ENCODE data around the gene SCUBE1. TPM values are rescaled to one million over a fixed set of nuclear protein-coding genes. Genes with fewer than 3 reads are reported as not detected.

Gene SCUBE1
- total and polyA plus RNA-seq, 4 donors: 1.6 to 7.9 (median 5.0) TPM

GRCh38 chr22:43270314-43270908 is 72.8 kb downstream of the SCUBE1 start:
- ATAC-seq (ENCODE audit: insufficient read depth, low FRiP score): no peak
- H3K4me3 ChIP-seq: no peak overlapping the region
- 82 to 89% methylated on average over 13 of the region's 13 CpGs for WGBS, 2 donors
- H3K27ac ChIP-seq (ENCODE audit: low read depth in 1 of 2, low read length in 1 of 2): peak overlapping the region in 1 of 2 donors; percentile 28
- DNase-seq: no peak
- H3K36me3 ChIP-seq (ENCODE audit: control insufficient read depth in 4 of 4, insufficient read depth in 4 of 4, low read length in 4 of 4): no peaks in the 10 kb centered on the region
- H3K9ac ChIP-seq (ENCODE audit: insufficient read depth in 1 of 2, low read length in 2 of 2): no peak overlapping the region
- peaks cover 0 to 2% (median 0%) of the 10 kb centered on the region in 3 donors for H3K27me3 ChIP-seq (ENCODE audit: control insufficient read depth in 3 of 3, insufficient read depth in 3 of 3, low read length in 2 of 3)
- no peak for TF ChIP-seq CTCF (IDR thresholded peaks at IDR 0.05; ENCODE audit: control extremely low read depth, extremely low read depth)
- H3K4me1 ChIP-seq (ENCODE audit: control insufficient read depth in 5 of 5, insufficient read depth in 5 of 5, low read length in 5 of 5): peaks cover 0 to under 1% (median 0%) of the 10 kb centered on the region in 5 donors
- H3K9me3 ChIP-seq (ENCODE audit: control insufficient read depth in 4 of 4, insufficient read depth in 3 of 4, low read length in 3 of 4): no peaks in the 10 kb centered on the region

GRCh38 chr22:43269646-43270045 is 73.5 kb downstream of the SCUBE1 start:
- DNase-seq: no peak
- no peak for ATAC-seq (ENCODE audit: insufficient read depth, low FRiP score)
- H3K9ac ChIP-seq (ENCODE audit: insufficient read depth in 1 of 2, low read length in 2 of 2): no peak overlapping the region
- peaks cover 0 to 3% (median 0%) of the 10 kb centered on the region in 3 donors for H3K27me3 ChIP-seq (ENCODE audit: control insufficient read depth in 3 of 3, insufficient read depth in 3 of 3, low read length in 2 of 3)
- H3K27ac ChIP-seq (ENCODE audit: low read depth in 1 of 2, low read length in 1 of 2): no peak overlapping the region
- peaks cover 0 to 8% (median 3%) of the 10 kb centered on the region in 5 donors for H3K4me1 ChIP-seq (ENCODE audit: control insufficient read depth in 5 of 5, insufficient read depth in 5 of 5, low read length in 5 of 5)
- no peaks in the 10 kb centered on the region for H3K36me3 ChIP-seq (ENCODE audit: control insufficient read depth in 4 of 4, insufficient read depth in 4 of 4, low read length in 4 of 4)
- no peaks in the 10 kb centered on the region for H3K9me3 ChIP-seq (ENCODE audit: control insufficient read depth in 4 of 4, insufficient read depth in 3 of 4, low read length in 3 of 4)
- no peak overlapping the region for H3K4me3 ChIP-seq
- no peak for TF ChIP-seq CTCF (IDR thresholded peaks at IDR 0.05; ENCODE audit: control extremely low read depth, extremely low read depth)
- 84 to 85% methylated on average over 14 of the region's 14 CpGs for WGBS, 2 donors

GRCh38 chr22:43269246-43269645 is 73.9 kb downstream of the SCUBE1 start:
- WGBS, 2 donors: 76 to 85% methylated on average over 16 of the region's 16 CpGs
- Histone ChIP-seq H3K4me1 (ENCODE audit: control insufficient read depth in 5 of 5, insufficient read depth in 5 of 5, low read length in 5 of 5) (peaks cover under 1 to 12% (median 6%) of the 10 kb centered on the region in 5 donors), H3K9ac (ENCODE audit: insufficient read depth in 1 of 2, low read length in 2 of 2) (no peak overlapping the region), H3K36me3 (ENCODE audit: control insufficient read depth in 4 of 4, insufficient read depth in 4 of 4, low read length in 4 of 4) (no peaks in the 10 kb centered on the region), H3K9me3 (ENCODE audit: control insufficient read depth in 4 of 4, insufficient read depth in 3 of 4, low read length in 3 of 4) (no peaks in the 10 kb centered on the region), H3K4me3 (no peak overlapping the region), H3K27me3 (ENCODE audit: control insufficient read depth in 3 of 3, insufficient read depth in 3 of 3, low read length in 2 of 3) (peaks cover 0 to 7% (median 0%) of the 10 kb centered on the region in 3 donors), H3K27ac (ENCODE audit: low read depth in 1 of 2, low read length in 1 of 2) (no peak overlapping the region)
- ATAC-seq (ENCODE audit: insufficient read depth, low FRiP score) (no peak), DNase-seq (peak; percentile 54 to 71 (median 54))
- no peak for TF ChIP-seq CTCF (IDR thresholded peaks at IDR 0.05; ENCODE audit: control extremely low read depth, extremely low read depth)
